ENCODE measurements around the gene LOX.

LOX gene

GRCh38 chr5:122118356-122118948 lies 40.4 kb upstream of the LOX start:
- DNase-seq (ENCODE audit: low spot score) (no peak), ATAC-seq (ENCODE audit: low read depth) (no peak)
- no peaks in the 10 kb centered on the region for H3K27me3 ChIP-seq (ENCODE audit: insufficient read depth, poor library complexity, severe bottlenecking)

GRCh38 chr5:122114501-122114900 lies 36.4 kb upstream of the LOX start:
- TF ChIP-seq CTCF (IDR thresholded peaks at IDR 0.05; ENCODE audit: poor library complexity, severe bottlenecking): no peak

More at GRCh38 chr5:122118356-122118948, 40.4 kb upstream of the LOX start:
- no peak for TF ChIP-seq CTCF (IDR thresholded peaks at IDR 0.05; ENCODE audit: poor library complexity, severe bottlenecking)
- Histone ChIP-seq H3K4me3 (ENCODE audit: severe bottlenecking) (no peak overlapping the region), H3K9me3 (ENCODE audit: severe bottlenecking) (no peaks in the 10 kb centered on the region), H3K27ac (ENCODE audit: poor library complexity, severe bottlenecking) (no peak overlapping the region), H3K4me1 (ENCODE audit: insufficient read depth, poor library complexity, severe bottlenecking) (peaks cover 19% of the 10 kb centered on the region), H3K36me3 (ENCODE audit: low read depth) (no peaks in the 10 kb centered on the region)

GRCh38 chr5:122112733-122113558 lies 34.9 kb upstream of the LOX start:
- Histone ChIP-seq H3K27ac (ENCODE audit: poor library complexity, severe bottlenecking) (no peak overlapping the region), H3K4me3 (ENCODE audit: severe bottlenecking) (no peak overlapping the region), H3K36me3 (ENCODE audit: low read depth) (no peaks in the 10 kb centered on the region), H3K27me3 (ENCODE audit: insufficient read depth, poor library complexity, severe bottlenecking) (no peaks in the 10 kb centered on the region), H3K4me1 (ENCODE audit: insufficient read depth, poor library complexity, severe bottlenecking) (no peaks in the 10 kb centered on the region), H3K9me3 (ENCODE audit: severe bottlenecking) (no peaks in the 10 kb centered on the region)
- no peak for TF ChIP-seq CTCF (IDR thresholded peaks at IDR 0.05; ENCODE audit: poor library complexity, severe bottlenecking)
- ATAC-seq (ENCODE audit: low read depth) (no peak), DNase-seq (ENCODE audit: low spot score) (no peak)

More at GRCh38 chr5:122114501-122114900, 36.4 kb upstream of the LOX start:
- Histone ChIP-seq H3K4me3 (ENCODE audit: severe bottlenecking) (no peak overlapping the region), H3K36me3 (ENCODE audit: low read depth) (no peaks in the 10 kb centered on the region), H3K27me3 (ENCODE audit: insufficient read depth, poor library complexity, severe bottlenecking) (no peaks in the 10 kb centered on the region), H3K9me3 (ENCODE audit: severe bottlenecking) (no peaks in the 10 kb centered on the region), H3K27ac (ENCODE audit: poor library complexity, severe bottlenecking) (no peak overlapping the region), H3K4me1 (ENCODE audit: insufficient read depth, poor library complexity, severe bottlenecking) (no peaks in the 10 kb centered on the region)
- no peak for ATAC-seq (ENCODE audit: low read depth)
- no peak for DNase-seq (ENCODE audit: low spot score)

GRCh38 chr5:122112063-122112462 lies 34.0 kb upstream of the LOX start:
- Histone ChIP-seq H3K36me3 (ENCODE audit: low read depth) (no peaks in the 10 kb centered on the region), H3K4me3 (ENCODE audit: severe bottlenecking) (no peak overlapping the region)
- ATAC-seq (ENCODE audit: low read depth): no peak

More at GRCh38 chr5:122112063-122112462, 34.0 kb upstream of the LOX start:
- no peak for DNase-seq (ENCODE audit: low spot score)
- no peak for TF ChIP-seq CTCF (IDR thresholded peaks at IDR 0.05; ENCODE audit: poor library complexity, severe bottlenecking)
- H3K27ac ChIP-seq (ENCODE audit: poor library complexity, severe bottlenecking): no peak overlapping the region
- H3K9me3 ChIP-seq (ENCODE audit: severe bottlenecking): no peaks in the 10 kb centered on the region
- no peaks in the 10 kb centered on the region for H3K4me1 ChIP-seq (ENCODE audit: insufficient read depth, poor library complexity, severe bottlenecking)
- no peaks in the 10 kb centered on the region for H3K27me3 ChIP-seq (ENCODE audit: insufficient read depth, poor library complexity, severe bottlenecking)

All from RWPE2 (cell line).